Activated CD4-positive, alpha-beta T cell treated with anti-CD3 and anti-CD28 coated beads, Interleukin-2, amount 10 ng/mL, durations not matched to agents 7 days and 5 days (primary cell): Measurements from ENCODE around the gene KCNJ8. TPM values are rescaled to one million over a fixed set of nuclear protein-coding genes. Genes with fewer than 3 reads are reported as not detected.
"Not testable (repeated sequence)": the region's sequence is repeated elsewhere in the genome, so short reads cannot be mapped to it uniquely, and the experiment has no call there.

Source experiments
- CTCF ChIA-PET: fragments of 350-600 bp; sonication (Branson Sonifier 250); formaldehyde crosslinking; loops from one replicate; lab custom pipeline; 2021; ENCODE audit warnings: antibody characterized with exemption; lab: Charles Lee
- POLR2A ChIA-PET: fragments of 350-600 bp; sonication (Branson Sonifier 250); formaldehyde crosslinking; loops from one replicate; lab custom pipeline; 2021; ENCODE audit warnings: antibody characterized with exemption; lab: Charles Lee
- DNase-seq: peaks from one replicate; pipeline ENCODE4 v3.0.0-alpha.2; 2020
- H3K27ac Mint-ChIP-seq: one replicate; pipeline ENCODE4 v1.8.0; 2021; ENCODE audit warnings: mild to moderate bottlenecking, moderate library complexity, mixed read lengths
- H3K27me3 Mint-ChIP-seq: one replicate; pipeline ENCODE4 v1.8.0; 2021; ENCODE audit warnings: mixed read lengths
- H3K36me3 Mint-ChIP-seq: one replicate; pipeline ENCODE4 v1.8.0; 2021; ENCODE audit warnings: low read depth, mixed read lengths
- H3K4me1 Mint-ChIP-seq: one replicate; pipeline ENCODE4 v1.8.0; 2021; ENCODE audit warnings: mixed read lengths
- H3K4me3 Mint-ChIP-seq: one replicate; pipeline ENCODE4 v1.8.0; 2021; ENCODE audit warnings: mild to moderate bottlenecking, moderate library complexity, mixed read lengths
- H3K9me3 Mint-ChIP-seq: one replicate; pipeline ENCODE4 v1.8.0; 2021; ENCODE audit warnings: mixed read lengths
- total RNA-seq, 2 experiments: library from RNA; stranded (reverse); gene quantifications; one replicate each; pipeline ENCODE4 v1.2.3, GENCODE V29; 2021

Gene KCNJ8
- not detected for total RNA-seq

GRCh38 chr12:21774358-21775132, at the start of gene KCNJ8:
Gene KCNJ8 (minus strand): TSS chr12:21774706. CDS start chr12:21773616, 1,090 bp downstream.
- ChIA-PET CTCF (interaction anchor here (0.7 kb wide), 1 partner anchor 1939 kb away, joined by 3 read pairs; no protein-coding TSS in a partner anchor), POLR2A (no interaction called here)
- Mint-ChIP-seq H3K4me1 (peaks cover 8% of the 10 kb centered on the region), H3K36me3 (no peaks in the 10 kb centered on the region), H3K27ac (no peak within 1 kb of the TSS), H3K9me3 (no peaks in the 10 kb centered on the region), H3K27me3 (peaks cover 68% of the 10 kb centered on the region), H3K4me3 (no peak within 1 kb of the TSS)
- no peak for DNase-seq

GRCh38 chr12:21823581-21823980, 49.1 kb upstream of the KCNJ8 start:
- ChIA-PET CTCF (no interaction called here), POLR2A (no interaction called here)
- DNase-seq: no peak

GRCh38 chr12:21819678-21820077, 45.2 kb upstream of the KCNJ8 start:
- no peak overlapping the region for H3K4me3 Mint-ChIP-seq
- DNase-seq: no peak
- H3K9me3 Mint-ChIP-seq: no peaks in the 10 kb centered on the region
- ChIA-PET CTCF (no interaction called here), POLR2A (no interaction called here)
- no peaks in the 10 kb centered on the region for H3K36me3 Mint-ChIP-seq
- no peaks in the 10 kb centered on the region for H3K4me1 Mint-ChIP-seq
- H3K27me3 Mint-ChIP-seq: peaks cover 2% of the 10 kb centered on the region
- H3K27ac Mint-ChIP-seq: no peak overlapping the region

More at GRCh38 chr12:21823581-21823980, 49.1 kb upstream of the KCNJ8 start:
- Mint-ChIP-seq H3K4me1 (no peaks in the 10 kb centered on the region), H3K9me3 (no peaks in the 10 kb centered on the region), H3K36me3 (no peaks in the 10 kb centered on the region), H3K27ac (no peak overlapping the region), H3K4me3 (no peak overlapping the region), H3K27me3 (peaks cover 2% of the 10 kb centered on the region)

GRCh38 chr12:21819236-21819635, 44.7 kb upstream of the KCNJ8 start:
- CTCF ChIA-PET: no interaction called here
- no peaks in the 10 kb centered on the region for H3K9me3 Mint-ChIP-seq
- H3K36me3 Mint-ChIP-seq: no peaks in the 10 kb centered on the region
- POLR2A ChIA-PET: no interaction called here
- H3K27ac Mint-ChIP-seq: no peak overlapping the region
- no peak for DNase-seq
- peaks cover 2% of the 10 kb centered on the region for H3K27me3 Mint-ChIP-seq
- no peak overlapping the region for H3K4me3 Mint-ChIP-seq
- no peaks in the 10 kb centered on the region for H3K4me1 Mint-ChIP-seq

- Mint-ChIP-seq H3K4me3 (no peak overlapping the region), H3K4me1 (no peaks in the 10 kb centered on the region), H3K27ac (no peak overlapping the region), H3K27me3 (peaks cover 2% of the 10 kb centered on the region), H3K9me3 (no peaks in the 10 kb centered on the region), H3K36me3 (no peaks in the 10 kb centered on the region)
- DNase-seq: no peak
- POLR2A ChIA-PET: no interaction called here
- CTCF ChIA-PET: no interaction called here
These were observed 44.1 kb upstream of the KCNJ8 start for GRCh38 chr12:21818627-21819026.

- no peak overlapping the region for H3K4me3 Mint-ChIP-seq
- ChIA-PET CTCF (no interaction called here), POLR2A (no interaction called here)
- H3K27ac Mint-ChIP-seq: no peak overlapping the region
- H3K27me3 Mint-ChIP-seq: no peaks in the 10 kb centered on the region
- no peaks in the 10 kb centered on the region for H3K9me3 Mint-ChIP-seq
- no peaks in the 10 kb centered on the region for H3K36me3 Mint-ChIP-seq
- no peaks in the 10 kb centered on the region for H3K4me1 Mint-ChIP-seq
- DNase-seq: no peak
These were observed 41.0 kb upstream of the KCNJ8 start for GRCh38 chr12:21815306-21816062.

GRCh38 chr12:21814814-21815213, 40.3 kb upstream of the KCNJ8 start:
- CTCF ChIA-PET: no interaction called here
- no peaks in the 10 kb centered on the region for H3K36me3 Mint-ChIP-seq
- no peak overlapping the region for H3K4me3 Mint-ChIP-seq
- H3K27ac Mint-ChIP-seq: no peak overlapping the region
- no peaks in the 10 kb centered on the region for H3K4me1 Mint-ChIP-seq
- H3K27me3 Mint-ChIP-seq: no peaks in the 10 kb centered on the region
- POLR2A ChIA-PET: no interaction called here
- H3K9me3 Mint-ChIP-seq: no peaks in the 10 kb centered on the region
- no peak for DNase-seq

GRCh38 chr12:21814327-21814726, 39.8 kb upstream of the KCNJ8 start:
- Mint-ChIP-seq H3K36me3 (no peaks in the 10 kb centered on the region), H3K27me3 (no peaks in the 10 kb centered on the region), H3K4me1 (no peaks in the 10 kb centered on the region), H3K4me3 (no peak overlapping the region), H3K9me3 (no peaks in the 10 kb centered on the region), H3K27ac (no peak overlapping the region)
- no peak for DNase-seq
- POLR2A ChIA-PET: no interaction called here
- CTCF ChIA-PET: no interaction called here

- CTCF ChIA-PET: no interaction called here
- no peak overlapping the region for H3K4me3 Mint-ChIP-seq
- POLR2A ChIA-PET: no interaction called here
- no peaks in the 10 kb centered on the region for H3K36me3 Mint-ChIP-seq
- no peak overlapping the region for H3K27ac Mint-ChIP-seq
- no peaks in the 10 kb centered on the region for H3K9me3 Mint-ChIP-seq
- no peak for DNase-seq
- H3K4me1 Mint-ChIP-seq: no peaks in the 10 kb centered on the region
- H3K27me3 Mint-ChIP-seq: no peaks in the 10 kb centered on the region
These were observed 39.2 kb upstream of the KCNJ8 start for GRCh38 chr12:21813751-21814150.

GRCh38 chr12:21813125-21813524, 38.6 kb upstream of the KCNJ8 start:
- H3K9me3 Mint-ChIP-seq: no peaks in the 10 kb centered on the region
- no peaks in the 10 kb centered on the region for H3K36me3 Mint-ChIP-seq
- ChIA-PET CTCF (no interaction called here), POLR2A (no interaction called here)
- no peak overlapping the region for H3K4me3 Mint-ChIP-seq
- H3K4me1 Mint-ChIP-seq: no peaks in the 10 kb centered on the region
- H3K27me3 Mint-ChIP-seq: no peaks in the 10 kb centered on the region
- DNase-seq: no peak
- no peak overlapping the region for H3K27ac Mint-ChIP-seq

- H3K36me3 Mint-ChIP-seq, H3K9me3 Mint-ChIP-seq, POLR2A ChIA-PET, H3K4me3 Mint-ChIP-seq, CTCF ChIA-PET, H3K27me3 Mint-ChIP-seq, H3K4me1 Mint-ChIP-seq, H3K27ac Mint-ChIP-seq, DNase-seq: not testable (repeated sequence)
These were observed 37.8 kb upstream of the KCNJ8 start for GRCh38 chr12:21812340-21812739.

GRCh38 chr12:21809100-21809499, 34.6 kb upstream of the KCNJ8 start:
- DNase-seq: no peak

GRCh38 chr12:21806255-21806654, 31.7 kb upstream of the KCNJ8 start:
- no peak for DNase-seq
- Mint-ChIP-seq H3K4me3 (no peak overlapping the region), H3K4me1 (no peaks in the 10 kb centered on the region), H3K27me3 (no peaks in the 10 kb centered on the region), H3K9me3 (no peaks in the 10 kb centered on the region), H3K36me3 (no peaks in the 10 kb centered on the region), H3K27ac (no peak overlapping the region)
- ChIA-PET CTCF (no interaction called here), POLR2A (no interaction called here)

More at GRCh38 chr12:21809100-21809499, 34.6 kb upstream of the KCNJ8 start:
- no peaks in the 10 kb centered on the region for H3K36me3 Mint-ChIP-seq
- no peaks in the 10 kb centered on the region for H3K4me1 Mint-ChIP-seq
- no peak overlapping the region for H3K27ac Mint-ChIP-seq
- no peaks in the 10 kb centered on the region for H3K9me3 Mint-ChIP-seq
- H3K27me3 Mint-ChIP-seq: no peaks in the 10 kb centered on the region
- POLR2A ChIA-PET: no interaction called here
- H3K4me3 Mint-ChIP-seq: no peak overlapping the region
- CTCF ChIA-PET: no interaction called here
